HG03135 (cell line): ENCODE data around the gene INTS3.
A peak's percentile ranks its signal among the peaks of the same experiment; 100 is the strongest.

Source experiments
- ATAC-seq: cut with Tn5 transposase; IDR thresholded peaks from one replicate; pipeline ENCODE4 v1.9.1; 2021; ENCODE audit warnings: mild to moderate bottlenecking, moderate library complexity; ENCODE audit not compliant: unreplicated experiment

Gene INTS3, protein sequence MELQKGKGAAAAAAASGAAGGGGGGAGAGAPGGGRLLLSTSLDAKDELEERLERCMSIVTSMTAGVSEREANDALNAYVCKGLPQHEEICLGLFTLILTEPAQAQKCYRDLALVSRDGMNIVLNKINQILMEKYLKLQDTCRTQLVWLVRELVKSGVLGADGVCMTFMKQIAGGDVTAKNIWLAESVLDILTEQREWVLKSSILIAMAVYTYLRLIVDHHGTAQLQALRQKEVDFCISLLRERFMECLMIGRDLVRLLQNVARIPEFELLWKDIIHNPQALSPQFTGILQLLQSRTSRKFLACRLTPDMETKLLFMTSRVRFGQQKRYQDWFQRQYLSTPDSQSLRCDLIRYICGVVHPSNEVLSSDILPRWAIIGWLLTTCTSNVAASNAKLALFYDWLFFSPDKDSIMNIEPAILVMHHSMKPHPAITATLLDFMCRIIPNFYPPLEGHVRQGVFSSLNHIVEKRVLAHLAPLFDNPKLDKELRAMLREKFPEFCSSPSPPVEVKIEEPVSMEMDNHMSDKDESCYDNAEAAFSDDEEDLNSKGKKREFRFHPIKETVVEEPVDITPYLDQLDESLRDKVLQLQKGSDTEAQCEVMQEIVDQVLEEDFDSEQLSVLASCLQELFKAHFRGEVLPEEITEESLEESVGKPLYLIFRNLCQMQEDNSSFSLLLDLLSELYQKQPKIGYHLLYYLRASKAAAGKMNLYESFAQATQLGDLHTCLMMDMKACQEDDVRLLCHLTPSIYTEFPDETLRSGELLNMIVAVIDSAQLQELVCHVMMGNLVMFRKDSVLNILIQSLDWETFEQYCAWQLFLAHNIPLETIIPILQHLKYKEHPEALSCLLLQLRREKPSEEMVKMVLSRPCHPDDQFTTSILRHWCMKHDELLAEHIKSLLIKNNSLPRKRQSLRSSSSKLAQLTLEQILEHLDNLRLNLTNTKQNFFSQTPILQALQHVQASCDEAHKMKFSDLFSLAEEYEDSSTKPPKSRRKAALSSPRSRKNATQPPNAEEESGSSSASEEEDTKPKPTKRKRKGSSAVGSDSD

DNA sequence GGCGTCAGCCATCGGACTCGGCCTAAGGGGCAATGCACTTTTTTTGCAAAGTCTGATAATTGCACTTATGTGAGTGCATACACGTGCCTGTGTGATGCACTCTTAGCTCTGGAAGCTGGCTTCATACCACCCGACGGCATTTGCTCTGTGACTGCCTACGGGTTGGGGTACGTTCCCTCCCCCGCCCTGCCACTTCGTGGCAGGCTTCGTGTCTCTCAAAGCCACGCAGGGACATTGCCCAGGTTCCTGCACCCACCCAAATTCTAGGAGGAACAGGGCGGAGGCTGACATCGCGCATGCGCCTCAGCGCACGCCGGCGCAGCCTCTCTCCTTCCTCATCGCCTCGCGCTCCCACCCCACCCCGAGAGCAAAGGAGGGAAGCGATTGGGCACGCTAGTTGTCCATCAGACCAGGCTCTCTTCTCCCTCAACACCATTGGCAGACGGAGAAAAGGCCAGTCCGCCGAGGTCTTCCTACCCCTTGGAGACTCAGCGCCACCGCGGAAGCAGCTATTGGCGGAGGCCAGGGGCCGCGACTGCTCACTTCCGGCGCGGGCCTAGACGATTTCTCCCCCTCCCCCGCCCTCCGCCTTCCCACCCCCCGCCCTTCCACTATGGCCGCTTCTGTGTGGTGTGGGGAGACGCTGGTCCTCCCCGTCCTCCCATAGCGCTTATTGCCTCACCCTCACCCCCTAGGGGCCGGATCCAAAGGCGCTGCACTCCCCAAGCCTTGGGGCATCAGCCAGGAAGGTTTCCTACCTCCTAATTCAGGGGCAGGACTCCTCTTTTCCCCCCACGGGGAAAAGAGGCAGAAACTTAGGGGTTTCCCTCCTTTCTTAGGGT lies at the start of gene INTS3:
TSS of gene INTS3 (plus strand) at position 588 of the 842 bp plus-strand sequence. CDS start 585 bp downstream, outside the sequence.
- peak; percentile 94 for ATAC-seq

DNA sequence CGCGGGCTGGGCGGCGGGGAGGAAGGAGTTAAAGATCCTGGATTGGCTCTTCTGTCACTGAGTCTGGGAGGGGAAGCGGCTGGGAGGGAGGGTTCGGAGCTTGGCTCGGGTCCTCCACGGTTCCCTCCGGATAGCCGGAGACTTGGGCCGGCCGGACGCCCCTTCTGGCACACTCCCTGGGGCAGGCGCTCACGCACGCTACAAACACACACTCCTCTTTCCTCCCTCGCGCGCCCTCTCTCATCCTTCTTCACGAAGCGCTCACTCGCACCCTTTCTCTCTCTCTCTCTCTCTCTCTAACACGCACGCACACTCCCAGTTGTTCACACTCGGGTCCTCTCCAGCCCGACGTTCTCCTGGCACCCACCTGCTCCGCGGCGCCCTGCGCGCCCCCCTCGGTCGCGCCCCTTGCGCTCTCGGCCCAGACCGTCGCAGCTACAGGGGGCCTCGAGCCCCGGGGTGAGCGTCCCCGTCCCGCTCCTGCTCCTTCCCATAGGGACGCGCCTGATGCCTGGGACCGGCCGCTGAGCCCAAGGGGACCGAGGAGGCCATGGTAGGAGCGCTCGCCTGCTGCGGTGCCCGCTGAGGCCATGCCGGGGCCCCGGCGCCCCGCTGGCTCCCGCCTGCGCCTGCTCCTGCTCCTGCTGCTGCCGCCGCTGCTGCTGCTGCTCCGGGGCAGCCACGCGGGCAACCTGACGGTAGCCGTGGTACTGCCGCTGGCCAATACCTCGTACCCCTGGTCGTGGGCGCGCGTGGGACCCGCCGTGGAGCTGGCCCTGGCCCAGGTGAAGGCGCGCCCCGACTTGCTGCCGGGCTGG lies 49.1 kb upstream of the INTS3 start, which contains the start of gene NPR1:
TSS of gene NPR1 (plus strand) at position 170 of the 818 bp plus-strand sequence. CDS start at position 591, 421 bp downstream.
- no peak for ATAC-seq

DNA sequence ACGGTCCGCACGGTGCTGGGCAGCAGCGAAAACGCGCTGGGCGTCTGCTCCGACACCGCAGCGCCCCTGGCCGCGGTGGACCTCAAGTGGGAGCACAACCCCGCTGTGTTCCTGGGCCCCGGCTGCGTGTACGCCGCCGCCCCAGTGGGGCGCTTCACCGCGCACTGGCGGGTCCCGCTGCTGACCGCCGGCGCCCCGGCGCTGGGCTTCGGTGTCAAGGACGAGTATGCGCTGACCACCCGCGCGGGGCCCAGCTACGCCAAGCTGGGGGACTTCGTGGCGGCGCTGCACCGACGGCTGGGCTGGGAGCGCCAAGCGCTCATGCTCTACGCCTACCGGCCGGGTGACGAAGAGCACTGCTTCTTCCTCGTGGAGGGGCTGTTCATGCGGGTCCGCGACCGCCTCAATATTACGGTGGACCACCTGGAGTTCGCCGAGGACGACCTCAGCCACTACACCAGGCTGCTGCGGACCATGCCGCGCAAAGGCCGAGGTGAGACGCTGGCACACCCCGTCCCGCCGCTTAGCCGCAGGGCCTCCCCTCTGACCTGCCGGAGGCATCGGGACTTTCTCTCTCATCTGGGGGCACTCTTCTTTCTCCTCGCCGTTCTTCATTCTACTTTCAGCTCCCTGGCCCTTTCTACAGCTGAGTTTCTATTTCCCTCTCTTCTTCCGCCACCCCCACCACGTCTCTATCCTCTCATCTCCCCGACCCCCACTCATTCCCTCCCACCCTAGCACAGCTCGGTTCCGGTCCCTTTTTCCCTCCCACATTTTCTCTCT lies 48.3 kb upstream of the INTS3 start:
- no peak for ATAC-seq

DNA sequence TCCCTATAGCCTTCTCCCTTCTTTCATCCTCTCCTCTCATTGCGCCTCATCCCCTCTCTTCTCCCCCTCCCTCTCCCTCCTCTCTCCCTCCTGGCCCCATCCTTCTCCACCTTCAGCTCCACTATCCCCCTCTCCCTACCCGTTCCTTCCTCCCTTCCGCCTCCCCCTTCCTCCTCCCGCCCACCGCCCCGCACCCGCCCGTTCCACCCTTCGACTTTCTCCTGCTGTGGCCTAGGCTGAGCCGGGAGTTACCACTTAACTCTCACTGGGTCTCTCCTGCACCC lies 47.8 kb upstream of the INTS3 start:
- ATAC-seq: no peak

DNA sequence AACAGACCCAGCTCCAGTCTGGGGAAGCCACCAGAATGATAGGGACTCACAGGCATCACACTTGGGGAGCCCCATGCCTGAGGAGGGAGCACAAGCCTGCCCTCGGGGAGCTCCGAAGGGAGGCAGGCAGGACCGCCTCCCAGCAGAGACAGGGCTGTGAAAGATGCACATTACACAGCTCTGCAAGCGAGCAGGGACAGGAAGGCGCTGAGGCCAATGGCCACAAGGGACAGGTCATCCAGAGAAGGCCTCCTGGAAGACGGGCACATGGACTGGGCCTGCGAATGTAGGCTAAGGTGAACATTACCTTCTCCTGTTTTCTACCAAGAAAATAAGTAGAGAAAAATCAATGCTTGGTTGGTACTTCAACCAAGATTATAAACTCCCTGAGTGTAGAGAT lies 45.1 kb upstream of the INTS3 start:
- ATAC-seq: no peak

DNA sequence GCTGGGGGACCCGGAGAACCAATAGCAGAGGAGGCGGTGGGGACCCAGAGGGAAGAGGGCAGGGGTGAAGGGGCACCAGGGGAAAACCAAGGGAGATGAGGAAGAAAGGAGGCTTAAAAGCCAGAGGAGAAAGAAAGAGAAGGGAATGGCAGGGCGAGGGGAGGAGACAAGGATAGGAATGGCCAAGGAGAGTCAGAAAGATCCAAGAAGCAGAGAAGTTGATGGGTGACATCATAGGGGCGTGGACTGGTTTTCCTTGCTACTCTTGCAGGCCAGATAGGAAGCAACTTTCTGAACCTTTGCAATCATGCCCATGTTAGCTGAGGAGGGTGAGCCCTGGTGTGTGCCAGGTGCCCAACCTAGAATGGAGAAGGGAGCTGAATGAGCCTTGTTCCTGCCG lies 44.0 kb upstream of the INTS3 start:
- no peak for ATAC-seq

DNA sequence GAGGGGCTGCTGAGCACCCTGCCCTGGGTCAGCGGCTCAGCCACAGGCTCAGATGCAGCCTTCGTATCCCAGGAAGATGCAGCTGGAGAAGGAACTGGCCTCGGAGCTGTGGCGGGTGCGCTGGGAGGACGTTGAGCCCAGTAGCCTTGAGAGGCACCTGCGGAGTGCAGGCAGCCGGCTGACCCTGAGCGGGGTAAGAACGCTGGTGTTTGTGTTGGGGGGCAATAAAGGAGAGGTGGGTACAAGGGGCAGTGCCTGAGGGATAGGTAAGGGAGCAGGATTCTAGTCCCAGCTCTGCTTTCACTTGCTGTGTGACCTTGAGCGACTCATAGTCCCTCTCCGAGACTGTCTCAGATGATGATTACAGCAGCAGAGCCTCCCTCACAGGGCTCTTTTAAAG lies 43.0 kb upstream of the INTS3 start:
- no peak for ATAC-seq

DNA sequence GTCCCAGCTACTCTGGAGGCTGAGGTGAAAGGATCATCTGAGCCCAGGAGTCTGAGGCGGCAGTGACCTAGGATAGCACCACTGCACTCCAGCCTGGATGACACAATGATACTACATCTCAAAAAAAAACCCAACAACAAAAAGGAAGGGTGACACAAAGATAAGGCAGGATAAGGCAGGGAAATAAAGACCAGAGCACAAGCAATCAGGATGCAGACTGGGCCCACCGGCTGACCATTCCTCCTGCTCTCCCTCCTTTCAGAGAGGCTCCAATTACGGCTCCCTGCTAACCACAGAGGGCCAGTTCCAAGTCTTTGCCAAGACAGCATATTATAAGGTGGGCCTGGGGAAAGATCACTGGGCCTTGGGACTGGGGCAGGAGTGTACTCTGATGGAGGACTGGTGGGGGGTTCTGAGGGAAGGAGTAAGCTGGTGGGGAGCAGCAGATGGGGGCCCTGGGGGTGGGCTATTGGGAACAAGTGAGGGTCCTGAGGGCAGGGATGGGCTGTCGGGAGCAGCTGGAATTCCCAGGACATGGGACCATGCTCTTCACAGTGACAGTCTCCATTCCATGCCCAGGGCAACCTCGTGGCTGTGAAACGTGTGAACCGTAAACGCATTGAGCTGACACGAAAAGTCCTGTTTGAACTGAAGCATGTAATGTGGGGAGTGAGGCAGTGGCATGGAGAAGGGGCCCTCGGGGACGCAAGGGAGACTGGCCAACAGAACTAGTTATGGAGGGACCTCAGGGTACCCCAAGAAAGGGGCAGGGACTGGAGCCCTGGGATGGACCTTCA lies 42.1 kb upstream of the INTS3 start:
- ATAC-seq: no peak

DNA sequence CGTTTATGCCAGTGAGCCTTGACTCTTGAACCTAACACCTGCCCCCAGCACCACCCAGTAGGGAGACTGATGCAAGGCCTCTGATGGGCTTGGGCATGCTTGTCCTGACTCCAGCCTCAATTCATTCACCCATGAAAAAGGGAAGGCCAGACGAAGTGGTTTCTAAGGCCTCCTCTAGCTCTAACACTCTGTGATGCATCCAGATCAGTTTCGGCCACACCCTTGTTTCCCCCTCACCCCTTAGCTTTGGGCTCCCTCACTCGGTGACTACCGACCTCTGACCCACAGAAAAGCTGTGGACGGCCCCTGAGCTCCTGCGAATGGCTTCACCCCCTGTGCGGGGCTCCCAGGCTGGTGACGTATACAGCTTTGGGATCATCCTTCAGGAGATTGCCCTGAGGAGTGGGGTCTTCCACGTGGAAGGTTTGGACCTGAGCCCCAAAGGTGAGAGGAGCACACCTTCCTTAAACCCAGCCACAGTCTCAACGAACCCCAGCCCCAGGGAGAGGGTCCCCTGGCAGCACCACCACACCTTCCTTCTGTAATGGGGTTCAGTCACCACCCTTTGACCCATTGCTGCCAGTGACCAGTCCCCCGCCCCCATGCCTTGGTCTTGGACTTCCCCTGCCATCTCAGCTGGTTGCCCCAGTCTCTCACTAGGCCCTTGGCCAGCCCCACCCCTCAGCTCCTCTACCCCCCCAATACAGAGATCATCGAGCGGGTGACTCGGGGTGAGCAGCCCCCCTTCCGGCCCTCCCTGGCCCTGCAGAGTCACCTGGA lies 40.3 kb upstream of the INTS3 start:
- no peak for ATAC-seq

DNA sequence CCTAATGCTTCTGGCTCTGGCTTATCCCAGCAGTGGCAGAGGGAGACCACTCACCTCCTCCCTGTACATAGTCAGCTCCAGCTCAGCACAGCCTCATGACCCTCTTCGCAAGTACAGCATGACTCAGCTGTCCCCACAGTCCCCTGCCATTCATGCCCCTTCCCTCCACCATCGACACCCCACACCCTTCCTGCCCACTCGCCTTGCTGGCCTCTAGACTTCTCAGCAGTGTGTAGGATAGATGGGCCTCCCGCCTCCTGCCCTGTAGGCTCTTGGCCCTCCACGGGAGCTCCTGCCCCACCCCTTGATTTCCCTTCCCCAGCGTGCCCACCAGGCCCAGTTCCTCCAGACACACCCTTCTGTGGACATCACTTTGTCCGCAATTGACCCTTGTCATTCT lies 39.6 kb upstream of the INTS3 start:
- no peak for ATAC-seq

DNA sequence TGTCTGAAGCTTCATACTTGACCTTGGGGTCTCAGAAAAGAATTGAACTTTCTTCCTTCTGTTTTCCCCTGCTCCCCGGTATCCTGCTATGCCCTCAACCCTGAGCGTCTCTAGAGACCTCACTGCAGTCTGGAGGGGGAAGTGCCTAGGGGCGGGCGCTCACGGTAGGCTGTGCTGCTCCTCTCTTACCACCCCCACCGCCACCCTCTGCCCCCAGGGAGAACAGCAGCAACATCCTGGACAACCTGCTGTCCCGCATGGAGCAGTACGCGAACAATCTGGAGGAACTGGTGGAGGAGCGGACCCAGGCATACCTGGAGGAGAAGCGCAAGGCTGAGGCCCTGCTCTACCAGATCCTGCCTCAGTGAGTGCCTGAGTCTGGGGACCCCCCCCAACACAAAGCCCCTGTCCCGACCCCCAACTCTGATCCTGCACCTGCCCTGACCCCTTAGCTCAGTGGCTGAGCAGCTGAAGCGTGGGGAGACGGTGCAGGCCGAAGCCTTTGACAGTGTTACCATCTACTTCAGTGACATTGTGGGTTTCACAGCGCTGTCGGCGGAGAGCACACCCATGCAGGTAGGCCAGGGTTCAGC lies 39.0 kb upstream of the INTS3 start:
- no peak for ATAC-seq

DNA sequence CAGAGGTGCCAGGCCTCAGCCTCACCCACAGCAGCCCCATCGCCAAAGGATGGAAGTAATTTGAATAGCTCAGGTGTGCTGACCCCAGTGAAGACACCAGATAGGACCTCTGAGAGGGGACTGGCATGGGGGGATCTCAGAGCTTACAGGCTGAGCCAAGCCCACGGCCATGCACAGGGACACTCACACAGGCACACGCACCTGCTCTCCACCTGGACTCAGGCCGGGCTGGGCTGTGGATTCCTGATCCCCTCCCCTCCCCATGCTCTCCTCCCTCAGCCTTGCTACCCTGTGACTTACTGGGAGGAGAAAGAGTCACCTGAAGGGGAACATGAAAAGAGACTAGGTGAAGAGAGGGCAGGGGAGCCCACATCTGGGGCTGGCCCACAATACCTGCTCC lies 34.4 kb upstream of the INTS3 start:
- no peak for ATAC-seq

DNA sequence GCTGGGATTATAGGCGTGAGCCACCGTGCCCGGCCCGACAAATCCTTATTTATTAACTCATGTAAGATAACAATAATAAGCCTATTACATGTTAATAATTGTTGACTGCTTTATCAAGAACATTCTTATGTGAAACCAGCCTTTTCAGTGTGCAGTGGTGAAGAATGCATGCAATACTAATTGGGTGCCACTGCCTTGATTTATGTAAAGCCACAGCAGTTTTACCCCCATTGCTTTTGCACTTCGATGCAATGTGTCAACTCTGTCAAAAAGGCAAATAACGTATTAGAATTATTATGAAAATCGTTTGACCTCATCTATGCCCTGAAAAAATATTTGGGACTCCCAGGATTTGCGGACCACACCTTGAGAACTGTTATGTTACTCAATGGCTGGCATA lies 31.1 kb upstream of the INTS3 start:
- no peak for ATAC-seq

DNA sequence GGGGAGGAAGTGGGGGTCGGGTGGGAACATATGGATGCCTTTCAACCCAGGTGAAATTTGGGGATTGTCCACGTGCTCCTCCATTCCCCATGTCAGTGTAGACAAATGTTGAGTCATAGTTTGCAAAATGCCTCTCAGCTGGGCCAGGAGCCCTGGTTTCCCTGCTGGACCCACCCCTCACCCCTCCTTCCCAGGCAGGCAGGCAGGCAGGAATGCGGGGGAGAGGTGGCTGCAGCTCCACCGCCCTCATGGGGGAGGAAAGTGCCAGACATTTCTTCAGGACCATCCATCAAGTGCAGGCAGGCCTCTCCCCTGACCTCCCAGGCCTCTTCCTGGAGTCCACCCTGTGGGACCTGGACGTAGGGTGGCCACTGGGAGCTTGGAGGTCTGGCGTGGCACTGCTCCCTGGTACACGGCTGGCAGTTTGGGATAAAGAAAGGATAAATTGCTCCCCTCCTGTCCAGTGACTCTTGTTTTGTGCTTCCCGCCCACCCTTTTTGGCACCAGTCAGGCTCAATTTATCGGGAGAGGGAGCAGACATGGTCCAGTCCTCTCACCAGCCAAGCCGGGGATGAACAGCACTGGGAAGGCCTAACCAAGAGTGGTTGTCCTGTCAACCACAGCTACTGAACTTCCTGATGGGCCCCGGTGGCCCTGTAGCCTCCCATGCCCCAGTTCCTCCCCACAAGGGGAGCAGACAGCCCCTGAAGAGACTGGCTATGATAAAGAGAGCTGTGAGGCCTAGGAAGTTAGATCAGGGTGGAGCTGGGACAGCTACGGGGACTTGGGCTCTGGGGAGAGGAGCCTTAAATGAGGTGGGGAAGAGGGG lies 30.4 kb upstream of the INTS3 start:
- ATAC-seq: no peak

DNA sequence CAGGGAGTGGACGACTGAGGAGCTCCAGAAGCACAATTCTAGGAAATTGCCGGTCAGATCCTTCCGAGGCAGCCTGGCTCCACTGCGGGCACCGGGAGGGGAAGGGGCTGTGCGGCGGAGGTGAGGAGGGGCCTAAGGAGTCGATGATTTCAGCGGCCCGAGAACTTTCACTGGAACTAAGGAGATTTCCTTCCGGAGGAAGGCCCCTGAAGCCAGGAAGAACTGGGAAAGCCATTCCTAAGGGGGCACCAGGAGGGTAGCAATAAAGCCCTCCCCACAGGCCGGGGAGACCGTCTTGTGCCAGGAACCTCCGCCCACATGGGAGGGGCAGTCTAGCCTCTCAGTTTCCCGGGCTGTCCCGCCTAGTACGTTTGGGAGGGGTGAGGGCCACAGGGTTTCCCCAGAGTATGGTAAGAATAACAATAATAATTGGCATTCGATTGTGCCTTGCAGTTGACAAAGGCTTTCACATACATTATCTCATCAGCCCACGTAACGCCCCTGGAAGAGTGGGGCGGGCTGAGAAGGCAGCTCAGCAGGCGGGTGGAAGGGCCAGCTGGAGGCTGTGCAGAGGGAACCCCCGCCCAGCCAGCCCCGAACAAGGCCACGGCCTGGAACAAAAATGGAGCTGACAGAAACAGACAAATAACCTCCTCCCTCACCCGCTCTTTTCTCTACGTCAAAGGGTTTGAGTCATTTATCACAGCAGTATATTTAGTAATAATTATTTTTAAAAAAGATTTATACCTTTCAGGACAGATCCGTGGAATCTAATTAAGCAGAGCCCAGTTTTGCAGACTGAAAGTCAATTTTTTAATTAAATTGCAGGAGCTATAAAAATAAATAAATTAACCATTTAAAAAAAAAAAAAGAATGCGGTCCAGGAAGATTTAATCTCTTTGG lies 29.6 kb upstream of the INTS3 start:
- no peak for ATAC-seq
